ENCODE data around the gene RAD51D. TPM values are rescaled to one million over a fixed set of nuclear protein-coding genes. Genes with fewer than 3 reads are reported as not detected.
A peak's percentile ranks its signal among the peaks of the same experiment; 100 is the strongest.

Gene RAD51D
- total RNA-seq, 6 experiments from 2014 or later, result 3.9 to 5.5 (median 4.3) TPM

- peaks cover 0 to 51% (median 13%) of the 10 kb centered on the region in 4 donors for H3K4me1 ChIP-seq
- intact Hi-C loops (cut with DNase I), result no loop called here
- H3K27ac ChIP-seq, result no peak overlapping the region
- no peaks in the 10 kb centered on the region for H3K36me3 ChIP-seq
- no peaks in the 10 kb centered on the region for H3K27me3 ChIP-seq
- 100% methylated on average over 1 of the region's 2 CpGs for WGBS (ENCODE audit: insufficient coverage, low coverage, low lambda C conversion rate, missing lambda C conversion rate)
- H3K4me3 ChIP-seq, result no peak overlapping the region
- DNase-seq, result no peak
- TF ChIP-seq POLR2A (IDR thresholded peaks at IDR 0.05) (no peak), CTCF (IDR thresholded peaks at IDR 0.05) (no peak)
- H3K9me3 ChIP-seq, result no peaks in the 10 kb centered on the region
- ATAC-seq, result no peak
These were observed 51.4 kb downstream of the RAD51D start for GRCh38 chr17:35068249-35068648.

- intact Hi-C loops (cut with DNase I), result no loop called here
- H3K27ac ChIP-seq, result peak overlapping the region in 1 of 3 donors; percentile 36
- no peak for TF ChIP-seq CTCF (IDR thresholded peaks at IDR 0.05)
- no peak for TF ChIP-seq POLR2A (IDR thresholded peaks at IDR 0.05)
- no peaks in the 10 kb centered on the region for H3K36me3 ChIP-seq
- H3K4me3 ChIP-seq, result no peak overlapping the region
- H3K4me1 ChIP-seq, result peaks cover 0 to 51% (median 13%) of the 10 kb centered on the region in 4 donors
- no peaks in the 10 kb centered on the region for H3K27me3 ChIP-seq
- ATAC-seq (no peak), DNase-seq (no peak)
- no peaks in the 10 kb centered on the region for H3K9me3 ChIP-seq
- 81% methylated on average over 4 of the region's 4 CpGs for WGBS (ENCODE audit: insufficient coverage, low coverage, low lambda C conversion rate, missing lambda C conversion rate)
These were observed 53.8 kb downstream of the RAD51D start for GRCh38 chr17:35065880-35066279.

- ATAC-seq (no peak), DNase-seq (no peak)
- peaks cover 0 to 62% (median 13%) of the 10 kb centered on the region in 4 donors for H3K4me1 ChIP-seq
- WGBS (ENCODE audit: insufficient coverage, low coverage, low lambda C conversion rate, missing lambda C conversion rate), result 57% methylated on average over 3 of the region's 3 CpGs
- intact Hi-C loops (cut with DNase I), result no loop called here
- no peaks in the 10 kb centered on the region for H3K36me3 ChIP-seq
- H3K4me3 ChIP-seq, result no peak overlapping the region
- TF ChIP-seq CTCF (IDR thresholded peaks at IDR 0.05), result no peak
- TF ChIP-seq POLR2A (IDR thresholded peaks at IDR 0.05), result no peak
- no peaks in the 10 kb centered on the region for H3K27me3 ChIP-seq
- no peaks in the 10 kb centered on the region for H3K9me3 ChIP-seq
- H3K27ac ChIP-seq, result peak overlapping the region; percentile 71 to 88 (median 80)
These were observed 55.0 kb downstream of the RAD51D start for GRCh38 chr17:35064516-35065215.

- Histone ChIP-seq H3K36me3 (no peaks in the 10 kb centered on the region), H3K9me3 (no peaks in the 10 kb centered on the region), H3K27me3 (no peaks in the 10 kb centered on the region), H3K4me1 (peaks cover 0 to 60% (median 13%) of the 10 kb centered on the region in 4 donors), H3K27ac (peak within 1 kb of the TSS; percentile 71 to 88 (median 80)), H3K4me3 (peak within 1 kb of the TSS; percentile 27 to 59 (median 44))
- TF ChIP-seq POLR2A (IDR thresholded peaks at IDR 0.05) (peak; percentile 94), CTCF (IDR thresholded peaks at IDR 0.05) (peak in 2 of 4 donors; percentile 3 to 12)
- ATAC-seq (peak; percentile 92 to 98 (median 96)), DNase-seq (peak; percentile 83 to 93 (median 90))
- intact Hi-C loops (cut with DNase I), result no loop called here
- 2% methylated on average over 5 of the region's 6 CpGs for WGBS (ENCODE audit: insufficient coverage, low coverage, low lambda C conversion rate, missing lambda C conversion rate)
These were observed 56.0 kb downstream of the RAD51D start, which contains the start of gene RFFL for GRCh38 chr17:35063514-35064223. RFFL (minus strand) TSS chr17:35063707; CDS start chr17:35026553, 37,154 bp downstream.
